ENCODE results near the gene NISCH.

DNA sequence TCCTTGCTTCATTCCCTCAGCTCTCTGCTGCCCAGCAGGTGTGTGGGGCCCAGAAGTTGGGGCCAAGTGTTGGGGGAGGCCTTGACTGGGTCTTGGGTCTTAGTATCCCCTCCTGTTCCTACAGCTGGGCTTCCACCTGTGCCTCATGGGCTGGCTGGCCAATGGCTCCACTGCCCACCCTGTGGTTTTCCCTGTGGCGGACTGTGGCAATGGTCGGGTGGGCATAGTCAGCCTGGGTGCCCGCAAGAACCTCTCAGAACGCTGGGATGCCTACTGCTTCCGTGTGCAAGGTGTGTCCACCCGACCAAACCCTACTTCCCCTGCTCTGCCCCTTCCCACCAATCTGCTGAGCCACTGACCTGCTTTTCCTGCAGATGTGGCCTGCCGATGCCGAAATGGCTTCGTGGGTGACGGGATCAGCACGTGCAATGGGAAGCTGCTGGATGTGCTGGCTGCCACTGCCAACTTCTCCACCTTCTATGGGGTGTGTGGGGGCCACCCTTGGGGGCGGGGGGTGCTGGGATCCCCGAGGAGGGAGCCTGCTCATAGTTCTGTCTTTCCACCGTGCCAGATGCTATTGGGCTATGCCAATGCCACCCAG is 67.3 kb downstream of the NISCH start:
- TF ChIP-seq, protein P1, sequence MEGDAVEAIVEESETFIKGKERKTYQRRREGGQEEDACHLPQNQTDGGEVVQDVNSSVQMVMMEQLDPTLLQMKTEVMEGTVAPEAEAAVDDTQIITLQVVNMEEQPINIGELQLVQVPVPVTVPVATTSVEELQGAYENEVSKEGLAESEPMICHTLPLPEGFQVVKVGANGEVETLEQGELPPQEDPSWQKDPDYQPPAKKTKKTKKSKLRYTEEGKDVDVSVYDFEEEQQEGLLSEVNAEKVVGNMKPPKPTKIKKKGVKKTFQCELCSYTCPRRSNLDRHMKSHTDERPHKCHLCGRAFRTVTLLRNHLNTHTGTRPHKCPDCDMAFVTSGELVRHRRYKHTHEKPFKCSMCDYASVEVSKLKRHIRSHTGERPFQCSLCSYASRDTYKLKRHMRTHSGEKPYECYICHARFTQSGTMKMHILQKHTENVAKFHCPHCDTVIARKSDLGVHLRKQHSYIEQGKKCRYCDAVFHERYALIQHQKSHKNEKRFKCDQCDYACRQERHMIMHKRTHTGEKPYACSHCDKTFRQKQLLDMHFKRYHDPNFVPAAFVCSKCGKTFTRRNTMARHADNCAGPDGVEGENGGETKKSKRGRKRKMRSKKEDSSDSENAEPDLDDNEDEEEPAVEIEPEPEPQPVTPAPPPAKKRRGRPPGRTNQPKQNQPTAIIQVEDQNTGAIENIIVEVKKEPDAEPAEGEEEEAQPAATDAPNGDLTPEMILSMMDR (IDR thresholded peaks at IDR 0.05) = no peak
- TF ChIP-seq TP53 (CRISPR knock-in tag; IDR thresholded peaks at IDR 0.05) = no peak
- TF ChIP-seq, protein P2, sequence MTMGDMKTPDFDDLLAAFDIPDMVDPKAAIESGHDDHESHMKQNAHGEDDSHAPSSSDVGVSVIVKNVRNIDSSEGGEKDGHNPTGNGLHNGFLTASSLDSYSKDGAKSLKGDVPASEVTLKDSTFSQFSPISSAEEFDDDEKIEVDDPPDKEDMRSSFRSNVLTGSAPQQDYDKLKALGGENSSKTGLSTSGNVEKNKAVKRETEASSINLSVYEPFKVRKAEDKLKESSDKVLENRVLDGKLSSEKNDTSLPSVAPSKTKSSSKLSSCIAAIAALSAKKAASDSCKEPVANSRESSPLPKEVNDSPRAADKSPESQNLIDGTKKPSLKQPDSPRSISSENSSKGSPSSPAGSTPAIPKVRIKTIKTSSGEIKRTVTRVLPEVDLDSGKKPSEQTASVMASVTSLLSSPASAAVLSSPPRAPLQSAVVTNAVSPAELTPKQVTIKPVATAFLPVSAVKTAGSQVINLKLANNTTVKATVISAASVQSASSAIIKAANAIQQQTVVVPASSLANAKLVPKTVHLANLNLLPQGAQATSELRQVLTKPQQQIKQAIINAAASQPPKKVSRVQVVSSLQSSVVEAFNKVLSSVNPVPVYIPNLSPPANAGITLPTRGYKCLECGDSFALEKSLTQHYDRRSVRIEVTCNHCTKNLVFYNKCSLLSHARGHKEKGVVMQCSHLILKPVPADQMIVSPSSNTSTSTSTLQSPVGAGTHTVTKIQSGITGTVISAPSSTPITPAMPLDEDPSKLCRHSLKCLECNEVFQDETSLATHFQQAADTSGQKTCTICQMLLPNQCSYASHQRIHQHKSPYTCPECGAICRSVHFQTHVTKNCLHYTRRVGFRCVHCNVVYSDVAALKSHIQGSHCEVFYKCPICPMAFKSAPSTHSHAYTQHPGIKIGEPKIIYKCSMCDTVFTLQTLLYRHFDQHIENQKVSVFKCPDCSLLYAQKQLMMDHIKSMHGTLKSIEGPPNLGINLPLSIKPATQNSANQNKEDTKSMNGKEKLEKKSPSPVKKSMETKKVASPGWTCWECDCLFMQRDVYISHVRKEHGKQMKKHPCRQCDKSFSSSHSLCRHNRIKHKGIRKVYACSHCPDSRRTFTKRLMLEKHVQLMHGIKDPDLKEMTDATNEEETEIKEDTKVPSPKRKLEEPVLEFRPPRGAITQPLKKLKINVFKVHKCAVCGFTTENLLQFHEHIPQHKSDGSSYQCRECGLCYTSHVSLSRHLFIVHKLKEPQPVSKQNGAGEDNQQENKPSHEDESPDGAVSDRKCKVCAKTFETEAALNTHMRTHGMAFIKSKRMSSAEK (CRISPR knock-in tag; IDR thresholded peaks at IDR 0.05; ENCODE audit: borderline replicate concordance) = no peak
- TF ChIP-seq, protein P3, sequence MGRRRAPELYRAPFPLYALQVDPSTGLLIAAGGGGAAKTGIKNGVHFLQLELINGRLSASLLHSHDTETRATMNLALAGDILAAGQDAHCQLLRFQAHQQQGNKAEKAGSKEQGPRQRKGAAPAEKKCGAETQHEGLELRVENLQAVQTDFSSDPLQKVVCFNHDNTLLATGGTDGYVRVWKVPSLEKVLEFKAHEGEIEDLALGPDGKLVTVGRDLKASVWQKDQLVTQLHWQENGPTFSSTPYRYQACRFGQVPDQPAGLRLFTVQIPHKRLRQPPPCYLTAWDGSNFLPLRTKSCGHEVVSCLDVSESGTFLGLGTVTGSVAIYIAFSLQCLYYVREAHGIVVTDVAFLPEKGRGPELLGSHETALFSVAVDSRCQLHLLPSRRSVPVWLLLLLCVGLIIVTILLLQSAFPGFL (CRISPR knock-in tag; IDR thresholded peaks at IDR 0.05; ENCODE audit: borderline replicate concordance) = no peak
- TF ChIP-seq, protein P4, sequence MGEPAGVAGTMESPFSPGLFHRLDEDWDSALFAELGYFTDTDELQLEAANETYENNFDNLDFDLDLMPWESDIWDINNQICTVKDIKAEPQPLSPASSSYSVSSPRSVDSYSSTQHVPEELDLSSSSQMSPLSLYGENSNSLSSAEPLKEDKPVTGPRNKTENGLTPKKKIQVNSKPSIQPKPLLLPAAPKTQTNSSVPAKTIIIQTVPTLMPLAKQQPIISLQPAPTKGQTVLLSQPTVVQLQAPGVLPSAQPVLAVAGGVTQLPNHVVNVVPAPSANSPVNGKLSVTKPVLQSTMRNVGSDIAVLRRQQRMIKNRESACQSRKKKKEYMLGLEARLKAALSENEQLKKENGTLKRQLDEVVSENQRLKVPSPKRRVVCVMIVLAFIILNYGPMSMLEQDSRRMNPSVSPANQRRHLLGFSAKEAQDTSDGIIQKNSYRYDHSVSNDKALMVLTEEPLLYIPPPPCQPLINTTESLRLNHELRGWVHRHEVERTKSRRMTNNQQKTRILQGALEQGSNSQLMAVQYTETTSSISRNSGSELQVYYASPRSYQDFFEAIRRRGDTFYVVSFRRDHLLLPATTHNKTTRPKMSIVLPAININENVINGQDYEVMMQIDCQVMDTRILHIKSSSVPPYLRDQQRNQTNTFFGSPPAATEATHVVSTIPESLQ (CRISPR knock-in tag; IDR thresholded peaks at IDR 0.05) = no peak
- TF ChIP-seq ZNF232 (CRISPR knock-in tag; IDR thresholded peaks at IDR 0.05) = no peak
